ENCODE data around the gene ACTA1.
"Not testable (repeated sequence)": the region's sequence is repeated elsewhere in the genome, so short reads cannot be mapped to it uniquely, and the experiment has no call there.

The ACTA1 gene

DNA sequence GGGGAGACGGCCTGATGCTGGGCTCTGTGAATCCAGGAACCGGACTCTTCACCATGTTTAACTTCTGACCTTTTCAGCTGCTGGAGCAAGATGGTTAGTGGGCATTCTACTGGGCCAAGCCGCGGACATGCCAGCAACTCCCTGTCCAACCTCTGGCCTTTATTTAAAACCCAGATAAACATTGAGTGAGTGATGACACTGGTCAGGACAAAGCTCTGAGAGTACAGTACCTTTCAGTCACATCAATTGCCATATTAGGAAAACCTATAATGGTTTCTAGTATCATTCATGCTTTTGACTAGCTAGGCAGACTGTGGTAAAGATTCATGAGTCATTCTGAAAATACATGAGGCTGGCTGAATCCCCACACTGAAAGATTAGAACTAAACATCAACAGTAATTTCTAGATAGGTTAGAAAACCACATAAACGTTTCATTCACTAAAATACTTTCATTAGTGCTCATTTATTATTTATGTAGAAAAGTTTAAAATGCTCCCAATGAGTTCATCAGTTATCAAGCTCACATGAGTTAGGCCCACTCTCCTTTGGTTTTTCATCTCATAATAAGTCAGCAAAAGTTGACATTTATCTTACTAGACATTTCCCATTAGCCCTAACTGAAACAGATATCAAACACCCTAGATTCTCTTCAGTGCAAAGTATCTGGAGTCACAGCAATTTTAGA, 7.1 kb upstream of the ACTA1 start:
- DNase-seq (ENCODE audit: low spot score): peak; percentile 65

DNA sequence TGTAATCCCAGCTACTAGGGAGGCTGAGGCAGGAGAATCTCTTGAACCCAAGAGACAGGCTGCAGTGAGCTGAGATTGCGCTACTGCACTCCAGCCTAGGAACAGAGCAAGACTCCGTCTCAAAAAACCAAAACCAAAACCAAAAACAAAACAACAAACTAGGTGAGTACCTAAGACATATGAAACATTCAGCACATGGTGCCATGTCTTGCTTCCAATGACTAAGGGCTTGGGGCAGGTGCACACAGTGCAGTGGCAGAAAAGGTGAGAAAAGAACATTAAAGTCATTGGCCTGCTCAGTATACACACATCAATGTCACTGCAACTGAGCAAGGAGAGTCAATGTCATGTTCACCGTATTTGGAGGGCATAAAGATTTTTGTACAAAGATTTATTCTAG, 4.1 kb upstream of the ACTA1 start:
- DNase-seq (ENCODE audit: low spot score): no peak

DNA sequence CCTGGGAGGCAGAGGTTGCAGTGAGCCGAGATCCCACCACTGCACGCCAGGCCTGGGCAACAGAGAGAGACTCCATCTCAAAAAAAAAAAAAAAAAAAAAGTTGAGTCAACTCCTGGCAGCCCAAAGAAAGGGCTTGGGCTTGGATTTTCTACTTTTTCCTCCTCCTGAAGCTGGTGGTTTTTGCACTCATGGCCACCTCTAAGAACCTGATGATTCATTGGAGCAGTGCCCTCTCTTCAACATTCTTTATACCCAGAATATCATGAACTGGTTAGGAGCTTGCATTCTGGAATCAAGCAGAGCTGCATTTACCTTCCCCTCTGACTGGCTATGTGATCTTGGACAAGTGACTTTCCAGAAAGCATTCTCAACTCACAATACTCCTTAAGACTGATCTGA, 3.5 kb upstream of the ACTA1 start:
- no peak for DNase-seq (ENCODE audit: low spot score)

DNA sequence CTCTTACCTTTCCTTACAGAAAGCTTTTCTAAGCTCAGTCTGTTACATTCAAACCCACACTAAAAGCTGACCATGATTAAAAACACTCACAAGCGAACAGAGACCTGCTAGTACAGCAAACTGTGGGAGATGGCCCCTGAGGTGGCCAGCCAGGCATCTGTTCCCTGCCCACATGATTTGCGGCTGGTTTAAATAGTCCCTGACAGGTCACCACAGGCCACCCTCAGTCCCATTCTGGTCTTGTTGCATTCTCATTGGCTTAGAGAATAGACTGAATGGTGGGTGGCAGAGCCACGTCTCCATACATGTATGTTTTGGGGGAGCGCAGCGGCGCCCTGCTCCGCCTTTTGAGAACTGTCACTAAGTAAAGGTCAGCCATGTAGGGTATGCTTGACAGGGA, 2.3 kb upstream of the ACTA1 start:
- DNase-seq (ENCODE audit: low spot score): no peak

DNA sequence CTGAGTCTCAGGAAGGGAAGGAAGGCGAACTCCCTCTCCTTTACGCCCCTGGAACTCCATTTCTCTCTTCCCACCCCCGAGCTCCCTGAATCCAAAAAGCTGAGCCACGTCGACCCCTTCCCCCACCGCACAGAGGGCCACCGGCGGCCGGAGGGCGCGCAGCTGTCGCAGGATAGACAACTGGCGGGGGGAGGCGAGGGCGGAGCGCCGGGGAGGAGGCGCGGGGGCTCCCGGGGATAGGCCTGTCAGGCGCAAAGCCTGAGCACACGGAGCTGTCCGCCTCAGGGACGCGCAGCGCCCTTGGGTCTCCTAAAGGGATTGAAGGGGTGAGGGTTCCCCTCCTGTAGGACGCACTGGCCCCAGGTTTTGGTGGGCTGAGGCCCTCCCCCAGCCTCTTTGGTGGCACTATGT, 752 bp upstream of the ACTA1 start:
- no peak for DNase-seq (ENCODE audit: low spot score)

DNA sequence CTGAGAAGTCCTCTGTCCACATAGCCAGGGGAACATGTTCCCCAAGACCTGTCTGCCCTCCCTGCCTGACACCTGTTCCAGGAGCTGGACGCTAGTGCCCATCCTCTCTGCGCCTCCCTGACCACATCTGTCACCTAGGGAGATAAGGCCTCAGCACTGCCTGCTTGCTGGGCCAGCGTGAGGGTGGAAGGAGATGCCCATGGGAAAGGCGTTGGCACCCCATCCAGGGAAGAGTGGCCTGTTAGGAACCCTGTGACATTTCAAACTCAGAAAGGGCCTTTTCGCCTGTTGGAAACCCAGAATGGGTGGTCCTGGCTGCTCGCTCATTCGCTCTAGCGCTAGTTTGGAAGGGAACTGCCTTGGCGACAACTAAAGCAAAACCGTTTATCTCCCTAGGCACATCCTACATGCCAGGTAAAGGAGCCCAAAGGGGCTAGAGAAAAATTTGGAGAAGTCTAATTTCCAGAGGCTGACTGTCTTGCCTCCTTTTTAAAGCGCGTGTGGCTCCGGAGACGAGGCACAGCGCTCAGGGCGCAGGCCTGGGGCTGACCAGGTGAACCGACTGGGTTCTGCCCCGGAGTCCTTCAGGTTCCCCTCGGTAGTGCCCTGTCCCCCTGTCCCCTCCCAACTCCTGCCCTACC, 410 bp downstream of the ACTA1 start:
- DNase-seq (ENCODE audit: low spot score): no peak

DNA sequence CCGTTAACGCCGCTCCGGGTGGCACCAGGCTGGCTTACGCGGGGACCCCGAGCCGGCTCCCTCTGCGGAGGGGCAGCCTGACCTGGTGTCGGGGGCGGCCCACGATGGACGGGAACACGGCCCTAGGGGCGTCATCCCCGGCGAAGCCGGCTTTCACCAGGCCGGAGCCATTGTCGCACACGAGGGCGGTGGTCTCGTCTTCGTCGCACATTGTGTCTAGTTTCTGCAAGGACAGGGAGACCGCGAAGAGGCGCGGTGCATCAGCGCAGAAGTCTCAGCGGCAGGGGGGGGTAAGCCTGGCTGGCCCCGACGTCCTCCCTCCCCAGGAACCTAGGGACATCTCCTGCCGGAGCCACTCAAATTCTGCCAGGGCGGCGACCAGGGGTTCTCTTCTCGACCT, 989 bp downstream of the ACTA1 start:
- no peak for DNase-seq (ENCODE audit: low spot score)

DNA sequence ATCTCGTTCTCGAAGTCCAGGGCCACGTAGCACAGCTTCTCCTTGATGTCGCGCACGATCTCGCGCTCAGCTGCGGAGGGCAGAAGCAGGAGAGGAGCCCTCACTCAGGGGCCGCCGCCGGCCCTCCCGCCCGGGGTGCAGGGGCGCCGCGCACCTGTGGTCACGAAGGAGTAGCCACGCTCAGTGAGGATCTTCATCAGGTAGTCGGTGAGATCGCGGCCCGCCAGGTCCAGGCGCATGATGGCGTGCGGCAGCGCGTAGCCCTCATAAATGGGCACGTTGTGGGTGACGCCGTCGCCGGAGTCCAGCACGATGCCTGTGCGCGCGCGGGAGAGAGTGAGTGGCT, 1.8 kb downstream of the ACTA1 start:
- no peak for DNase-seq (ENCODE audit: low spot score)

DNA sequence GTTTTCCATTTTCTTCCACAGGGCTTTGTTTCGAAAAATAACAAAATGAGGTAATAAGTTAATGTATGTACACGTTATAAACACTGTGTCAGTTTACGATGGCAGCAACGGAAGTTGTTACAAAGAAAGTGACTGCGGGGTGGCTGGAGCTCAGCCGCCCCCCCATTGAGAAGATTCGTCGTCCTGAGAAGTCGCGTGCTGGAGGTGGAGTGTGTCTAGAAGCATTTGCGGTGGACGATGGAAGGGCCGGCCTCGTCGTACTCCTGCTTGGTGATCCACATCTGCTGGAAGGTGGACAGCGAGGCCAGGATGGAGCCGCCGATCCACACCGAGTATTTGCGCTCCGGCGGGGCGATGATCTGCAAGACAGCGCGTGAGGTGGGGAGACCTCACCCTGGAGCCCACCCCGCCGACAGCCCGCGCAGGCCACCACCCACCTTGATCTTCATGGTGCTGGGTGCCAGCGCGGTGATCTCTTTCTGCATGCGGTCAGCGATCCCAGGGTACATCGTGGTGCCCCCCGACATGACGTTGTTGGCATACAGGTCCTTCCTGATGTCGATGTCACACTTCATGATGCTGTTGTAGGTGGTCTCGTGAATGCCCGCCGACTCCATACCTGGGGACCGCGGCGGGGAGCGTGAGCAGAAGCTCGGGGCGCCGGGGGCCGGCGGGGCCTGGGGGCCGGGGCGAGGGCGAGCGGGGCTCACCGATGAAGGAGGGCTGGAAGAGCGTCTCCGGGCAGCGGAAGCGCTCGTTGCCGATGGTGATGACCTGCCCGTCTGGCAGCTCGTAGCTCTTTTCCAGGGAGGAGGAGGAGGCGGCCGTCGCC, 2.4 kb downstream of the ACTA1 start:
- no peak for DNase-seq (ENCODE audit: low spot score)

DNA sequence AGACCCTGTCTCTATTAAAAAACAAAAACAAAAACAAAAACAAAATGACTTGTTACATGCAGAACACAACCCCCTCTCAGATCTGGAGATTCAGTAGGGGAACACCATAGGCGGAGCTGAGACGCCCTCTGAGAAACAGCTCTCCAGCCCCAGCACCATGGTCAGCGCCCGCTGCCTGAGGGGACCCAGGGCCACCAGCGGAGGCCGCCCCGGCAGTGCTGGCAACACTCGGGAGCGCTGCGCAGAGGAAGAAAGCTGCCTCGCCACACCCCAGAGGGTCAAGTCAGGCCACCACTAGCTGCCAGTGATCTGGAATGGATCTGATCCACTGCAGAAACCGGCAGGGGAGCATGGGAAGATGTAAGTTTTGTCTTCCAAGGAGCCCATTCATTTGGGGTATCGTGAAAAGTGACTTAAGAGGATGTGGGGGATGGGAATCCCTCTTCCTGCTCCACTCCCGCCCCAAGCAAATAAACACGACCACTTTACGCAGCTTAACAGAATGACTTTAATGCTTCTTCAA, 3.1 kb downstream of the ACTA1 start:
- peak; percentile 54 for DNase-seq (ENCODE audit: low spot score)

DNA sequence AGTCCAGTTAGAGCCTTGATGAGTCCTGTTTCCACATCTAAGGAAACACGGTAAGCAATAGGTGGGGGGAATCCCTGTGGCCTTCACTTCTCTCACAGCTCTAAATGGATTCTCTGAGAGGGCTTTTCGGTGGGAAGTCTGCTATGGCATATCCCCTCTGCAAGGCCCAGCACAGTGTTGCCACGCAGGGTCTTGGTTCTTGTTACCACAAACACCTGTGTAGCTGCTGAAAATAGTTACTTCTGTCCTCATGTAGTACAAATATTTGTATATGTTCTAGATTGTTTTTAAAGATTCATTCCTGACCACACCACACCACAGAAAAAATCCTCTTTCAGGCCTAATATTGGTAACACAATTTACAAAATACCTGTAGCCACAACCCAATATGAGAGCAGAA, 5.6 kb downstream of the ACTA1 start:
- DNase-seq (ENCODE audit: low spot score): no peak

DNA sequence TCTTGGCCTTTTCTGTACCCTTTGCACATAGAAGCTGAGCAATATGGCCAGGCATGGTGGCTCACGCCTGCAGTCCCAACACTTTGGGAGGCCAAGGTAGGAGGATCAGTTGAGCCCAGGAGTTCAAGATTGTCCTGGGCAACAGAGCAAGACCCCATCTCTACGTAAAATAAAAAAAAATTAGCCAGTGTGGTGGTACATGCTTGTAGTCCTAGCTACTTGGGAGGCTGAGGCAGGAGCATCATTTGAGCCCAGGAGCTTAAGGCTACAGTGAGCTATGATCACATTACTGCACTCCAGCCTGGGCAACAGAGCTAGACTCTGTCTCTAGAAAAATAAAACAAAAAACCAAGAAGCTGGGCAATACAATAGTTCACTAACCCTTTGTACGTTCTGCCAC, 6.3 kb downstream of the ACTA1 start:
- DNase-seq (ENCODE audit: low spot score): no peak

DNA sequence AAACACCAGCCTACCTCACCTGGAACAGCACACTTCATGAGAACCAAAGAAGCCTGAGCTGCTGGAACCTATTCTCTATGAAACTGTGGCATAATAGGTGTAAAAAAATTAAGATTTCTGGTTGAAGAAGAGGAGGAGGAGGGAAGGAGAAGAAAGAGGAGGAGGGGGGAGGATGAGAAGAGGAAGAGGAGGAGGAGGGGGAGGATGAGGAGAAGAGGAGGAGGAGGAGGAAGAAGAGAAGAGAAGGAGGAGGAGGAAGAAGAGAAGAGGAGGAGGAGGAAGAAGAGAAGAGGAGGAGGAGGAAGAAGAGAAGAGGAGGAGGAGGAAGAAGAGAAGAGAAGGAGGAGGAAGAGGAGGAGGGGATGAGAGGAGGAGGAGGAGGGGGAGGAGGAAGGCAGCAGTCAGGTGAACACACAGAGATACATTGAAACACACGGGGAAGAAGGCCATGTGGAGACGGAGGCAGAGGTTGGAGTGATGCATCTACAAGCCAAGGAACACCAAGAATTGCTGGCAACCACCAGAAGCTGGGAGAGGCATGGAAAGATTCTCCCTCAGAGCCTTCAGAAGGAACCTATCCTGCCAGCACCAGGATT, 8.2 kb downstream of the ACTA1 start:
- DNase-seq (ENCODE audit: low spot score): no peak

DNA sequence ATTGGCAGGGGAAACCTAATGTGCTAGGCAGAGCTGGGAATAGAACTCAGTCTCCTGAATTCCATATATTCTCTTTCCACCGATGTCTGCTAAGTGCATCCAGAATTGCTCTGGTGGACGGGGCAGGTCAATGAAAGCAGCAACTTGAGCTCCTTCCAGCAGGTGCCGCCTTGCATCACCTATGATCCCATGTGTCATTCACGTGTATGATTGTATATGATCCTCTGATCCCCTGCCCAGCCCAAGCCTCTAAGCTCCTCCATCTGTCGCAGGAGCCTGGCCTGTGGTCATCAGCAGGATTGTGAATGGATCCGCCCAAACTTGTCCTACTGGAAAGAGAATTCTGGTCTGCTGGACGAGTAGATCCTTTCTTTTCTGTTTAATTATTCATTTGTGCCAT, 13.1 kb downstream of the ACTA1 start:
- DNase-seq (ENCODE audit: low spot score): no peak

DNA sequence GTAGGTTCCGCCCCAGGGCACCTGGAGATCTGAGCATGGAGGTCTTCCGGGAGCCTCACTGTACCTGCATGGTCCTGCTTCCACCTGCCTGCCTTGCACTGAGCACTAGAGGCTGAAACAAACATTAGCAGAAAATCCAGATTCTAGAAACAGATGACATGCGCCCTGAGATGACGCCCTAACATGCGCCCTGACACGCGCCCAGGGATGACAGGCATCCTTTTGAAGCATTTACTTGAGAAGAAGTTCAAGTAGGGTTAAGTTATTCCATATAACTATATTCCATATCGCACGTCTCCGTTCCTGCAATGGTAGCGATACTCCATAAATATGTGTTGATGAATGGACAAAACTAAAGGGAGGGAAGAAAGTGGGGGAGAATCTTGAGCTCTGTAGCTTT, 13.7 kb downstream of the ACTA1 start:
- no peak for DNase-seq (ENCODE audit: low spot score)

DNA sequence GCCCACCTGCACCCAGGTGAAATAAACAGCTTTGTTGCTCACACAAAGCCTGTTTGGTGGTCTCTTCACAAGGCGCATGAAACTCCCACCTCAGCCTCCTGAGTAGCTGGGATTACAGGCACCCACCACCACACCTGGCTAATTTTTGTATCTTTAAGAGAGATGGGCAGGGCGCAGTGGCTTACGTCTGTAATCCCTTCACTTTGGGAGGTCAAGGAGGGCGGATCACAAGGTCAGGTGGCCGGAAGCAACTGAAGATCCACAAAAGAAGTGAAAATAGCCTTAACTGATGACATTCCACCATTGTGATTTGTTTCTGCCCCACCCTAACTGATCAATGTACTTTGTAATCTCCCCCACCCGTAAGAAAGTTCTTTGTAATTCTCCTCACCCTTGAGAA, 15.3 kb downstream of the ACTA1 start:
- DNase-seq (ENCODE audit: low spot score): not testable (repeated sequence)

DNA sequence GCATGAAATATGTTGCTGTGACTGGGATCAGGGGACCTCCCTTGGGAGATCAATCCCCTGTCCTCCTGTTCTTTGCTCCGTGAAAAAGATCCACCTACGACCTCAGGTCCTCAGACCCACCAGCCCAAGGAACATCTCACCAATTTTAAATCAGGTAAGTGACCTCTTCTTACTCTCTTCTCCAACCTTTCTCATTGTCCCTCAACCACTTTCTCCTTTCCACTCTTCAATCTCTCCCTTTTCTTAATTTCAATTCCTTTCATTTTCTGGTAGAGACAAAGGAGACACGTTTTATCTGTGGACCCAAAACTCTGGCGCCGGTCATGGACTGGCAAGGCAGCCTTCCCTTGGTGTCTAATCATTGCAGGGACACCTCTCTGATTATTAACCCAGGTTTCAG, 21.1 kb downstream of the ACTA1 start:
- DNase-seq (ENCODE audit: low spot score): not testable (repeated sequence)

DNA sequence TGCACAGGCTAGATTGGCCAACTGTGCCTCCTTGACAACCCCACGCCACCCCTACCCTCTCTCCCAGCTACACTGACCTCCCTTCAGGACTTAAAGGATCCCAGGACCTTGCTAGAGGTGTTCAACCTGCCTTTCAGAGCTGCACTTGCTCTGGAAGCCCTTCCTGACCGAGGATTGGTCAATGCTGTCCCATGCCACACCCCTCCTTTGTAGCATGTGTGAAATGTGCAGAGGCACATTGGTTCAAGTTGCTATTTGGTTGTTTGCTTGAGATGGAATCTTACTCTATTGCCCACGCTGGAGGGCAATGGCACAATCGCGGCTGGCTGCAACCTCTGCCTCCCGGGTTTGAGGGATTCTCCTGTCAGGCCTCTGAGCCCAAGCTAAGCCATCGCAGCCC, 21.8 kb downstream of the ACTA1 start:
- DNase-seq (ENCODE audit: low spot score): no peak

DNA sequence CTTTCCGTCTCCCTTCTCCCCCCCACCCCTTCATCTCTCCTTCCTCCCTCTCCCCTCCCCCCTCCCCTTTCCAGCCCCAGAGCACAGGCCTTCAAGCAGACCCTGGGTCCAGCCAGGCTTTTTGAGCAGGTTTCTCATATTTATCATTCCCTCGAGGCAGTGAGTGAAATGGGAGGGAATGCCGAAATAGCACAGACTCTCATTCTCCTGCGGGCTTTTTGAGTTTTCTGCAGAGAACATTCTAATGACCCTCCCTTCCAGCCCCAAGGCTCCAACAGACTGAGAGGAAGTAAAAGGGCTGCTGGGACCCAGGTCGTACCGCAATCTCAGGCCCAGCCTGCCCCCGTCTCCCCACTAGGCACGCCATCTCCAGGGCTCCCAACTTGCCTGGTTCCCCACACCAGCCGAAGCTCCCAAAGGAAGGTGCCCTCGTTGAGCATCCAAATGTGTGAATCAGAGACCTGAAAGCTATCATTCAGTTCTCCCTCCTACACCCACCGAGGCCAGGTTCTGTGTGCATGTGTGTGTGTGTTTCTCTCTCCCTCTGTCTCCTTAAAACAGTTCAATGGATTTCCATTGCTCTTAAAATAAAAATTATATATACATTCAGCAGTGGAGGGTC, 22.3 kb downstream of the ACTA1 start:
- DNase-seq (ENCODE audit: low spot score): no peak

DNA sequence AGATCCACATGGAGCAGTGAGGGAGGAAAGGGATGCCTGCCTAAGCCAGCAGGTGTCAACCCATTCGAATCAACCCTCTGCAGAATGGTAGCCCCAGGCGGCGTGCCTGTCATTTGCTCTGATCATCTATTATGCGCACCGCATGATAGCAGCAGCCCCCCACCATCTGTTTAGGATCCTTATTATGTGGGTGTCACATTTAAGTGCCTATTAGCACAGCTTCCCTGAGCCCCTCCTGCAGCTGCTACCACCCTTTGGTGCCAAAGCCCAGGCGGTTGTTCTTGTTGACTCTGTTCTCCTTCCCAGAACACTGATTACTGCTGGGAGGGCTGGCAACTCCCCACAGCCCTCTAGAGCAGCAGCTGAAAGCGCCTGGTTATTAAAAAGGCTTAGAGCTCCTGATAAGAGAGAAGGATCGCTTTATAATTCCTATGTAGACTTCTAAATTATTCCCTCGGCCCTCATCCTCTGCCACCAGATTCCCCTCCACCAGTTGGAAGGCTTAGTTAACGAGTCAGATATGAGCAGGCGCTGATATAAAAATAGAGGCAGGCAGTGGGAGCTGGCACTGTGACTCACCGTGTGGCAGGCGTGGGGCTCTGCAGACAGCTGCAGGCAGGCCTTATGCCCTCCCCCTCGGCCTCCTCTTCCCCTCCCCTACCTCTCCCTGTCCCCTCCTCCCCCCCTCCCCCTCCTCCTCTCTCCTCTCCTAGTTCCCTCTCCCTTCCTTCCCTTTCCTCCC, 23.0 kb downstream of the ACTA1 start:
- DNase-seq (ENCODE audit: low spot score): peak; percentile 80

DNA sequence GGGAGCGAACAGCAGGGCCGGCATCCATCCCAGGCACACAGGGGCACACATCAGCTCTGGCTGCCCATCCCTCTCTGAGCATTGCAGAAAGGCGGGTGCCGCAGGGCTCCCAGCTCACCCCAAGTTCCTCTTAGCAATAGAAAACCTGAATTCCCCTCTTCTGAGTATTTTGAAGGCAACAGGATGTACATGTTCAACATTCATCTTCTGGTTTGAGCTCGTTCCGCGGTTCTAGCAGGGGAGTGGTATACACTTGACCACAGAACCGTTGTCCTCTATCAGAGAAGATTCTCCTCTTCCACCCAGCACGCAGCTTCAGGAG, 23.6 kb downstream of the ACTA1 start:
- DNase-seq (ENCODE audit: low spot score): no peak
